GM12878 (cell line): ENCODE data around the gene FAM53B. TPM values are rescaled to one million over a fixed set of nuclear protein-coding genes. Genes with fewer than 3 reads are reported as not detected.

Source experiments
- CBX3 ChIP-seq: fragments of 200-600 bp; sonication (generic); IDR thresholded peaks from 2 replicates; pipeline ENCODE4 v1.6.1; 2016; ENCODE audit warnings: low read depth, borderline replicate concordance
- CTCF ChIP-seq, 3 experiments: IDR thresholded peaks in 2 of 3; conservative IDR thresholded peaks in 1 of 3; 2 replicates each; pipeline ENCODE4 v1.5.1; 2011; ENCODE audit warnings: low read depth in 3 of 3, low read length in 3 of 3, mild to moderate bottlenecking in 3 of 3, control low read depth in 2 of 3, moderate library complexity in 2 of 3, inconsistent platforms in 1 of 3, mixed read lengths in 1 of 3; ENCODE audit not compliant: control insufficient read depth in 2 of 3, insufficient read depth in 1 of 3; ENCODE audit errors: extremely low read depth in 1 of 3
- EP300 ChIP-seq, 2 experiments: fragments of 150-350 bp in 1 of 2; IDR thresholded peaks; 2 replicates each; pipeline ENCODE4 v1.6.1; 2011 to 2012; ENCODE audit warnings: low read depth in 2 of 2, low read length in 2 of 2, borderline replicate concordance in 1 of 2, improper control_type of control experiment in 1 of 2, inconsistent platforms in 1 of 2; ENCODE audit not compliant: control insufficient read depth in 1 of 2
- FOS ChIP-seq: IDR thresholded peaks from 3 replicates; pipeline ENCODE4 v1.6.1; 2011; ENCODE audit warnings: borderline replicate concordance; ENCODE audit not compliant: insufficient read length; ENCODE audit errors: extremely low read depth
- FOXM1 ChIP-seq: IDR thresholded peaks from 2 replicates; pipeline ENCODE4 v1.6.1; 2012; ENCODE audit warnings: low read depth, mild to moderate bottlenecking, inconsistent platforms, low read length, moderate library complexity
- IRF5 ChIP-seq: fragments of 450-650 bp; IDR thresholded peaks from 2 replicates; pipeline ENCODE4 v1.6.1; 2017; ENCODE audit warnings: borderline replicate concordance
- KAT2A ChIP-seq: conservative IDR thresholded peaks from 2 replicates; pipeline ENCODE4 v1.6.1; 2011; ENCODE audit warnings: low read depth, low read length; ENCODE audit not compliant: control insufficient read depth
- LARP7 ChIP-seq: fragments of 450-650 bp; IDR thresholded peaks from 2 replicates; pipeline ENCODE4 v1.6.1; 2017; ENCODE audit warnings: mild to moderate bottlenecking
- MAX ChIP-seq: IDR thresholded peaks from 2 replicates; pipeline ENCODE4 v1.6.1; 2012; ENCODE audit warnings: low read depth, low read length, improper control_type of control experiment
- NFYB ChIP-seq: IDR thresholded peaks from 2 replicates; pipeline ENCODE4 v1.6.1; 2011; ENCODE audit warnings: low read depth, mild to moderate bottlenecking, low read length, improper control_type of control experiment, moderate library complexity; ENCODE audit not compliant: insufficient read depth
- RUNX3 ChIP-seq: IDR thresholded peaks from 2 replicates; pipeline ENCODE4 v1.6.1; 2012; ENCODE audit warnings: low read length, inconsistent platforms
- SMAD1 ChIP-seq: fragments of 450-650 bp; IDR thresholded peaks from 2 replicates; pipeline ENCODE4 v1.6.1; 2018; ENCODE audit warnings: mild to moderate bottlenecking, low read depth; ENCODE audit not compliant: partially characterized antibody
- SP1 ChIP-seq: IDR thresholded peaks from one replicate; pipeline ENCODE4 v1.6.1; 2011; ENCODE audit warnings: low read depth, low read length
- SUPT20H ChIP-seq: IDR thresholded peaks from 2 replicates; pipeline ENCODE4 v1.6.1; 2011; ENCODE audit warnings: low read depth, mild to moderate bottlenecking, low read length, moderate library complexity, borderline replicate concordance; ENCODE audit not compliant: control insufficient read depth
- SUZ12 ChIP-seq: fragments of 200-600 bp; sonication (generic); IDR thresholded peaks from one replicate; pipeline ENCODE4 v1.6.1; 2018; ENCODE audit warnings: antibody characterized with exemption, mild to moderate bottlenecking; ENCODE audit not compliant: unreplicated experiment
- polyA plus RNA-seq, 11 experiments: library from polyadenylated mRNA; depleted of rRNA in 4 of 11; unstranded in 6 of 11; stranded (reverse) in 5 of 11; fragments of >200 nt; fragmentation: Nextera tagmentation in 4 of 11; fragmentation: Illumina TruSeq in 1 of 11; extraction: Ambion mirVana in 4 of 11; extraction: Trizol in 1 of 11; gene quantifications; 1 replicate in 1 of 11; 2 replicates in 10 of 11; pipeline versions ENCODE4 v1.2.1 to v1.2.3, GENCODE V29; 2011 to 2016; ENCODE audit warnings: inconsistent platforms in 2 of 11, missing spikeins in 2 of 11, low read depth in 1 of 11
- total RNA-seq, 4 experiments: library from RNA; depleted of rRNA in 3 of 4; stranded (reverse); fragments of >200 nt in 3 of 4; fragmentation: Illumina TruSeq in 1 of 4; extraction: Trizol in 1 of 4; gene quantifications; 2 replicates each; pipeline versions ENCODE4 v1.2.1 to v1.2.3, GENCODE V29; 2013 to 2021
- TF ChIP-seq, protein P1 (sequence below): fragments of 450-650 bp; formaldehyde crosslinking; IDR thresholded peaks from 2 replicates; pipeline ENCODE4 v1.4.0; 2022; ENCODE audit warnings: mild to moderate bottlenecking, moderate library complexity
- TF ChIP-seq, protein P2 (sequence below): fragments of 450-650 bp; IDR thresholded peaks from 2 replicates; pipeline ENCODE4 v1.6.1; 2016; ENCODE audit warnings: mild to moderate bottlenecking

FAM53B gene
- total and polyA plus RNA-seq, 10 of the 15 experiments (the other 5 are each of a cell fraction or from before 2014, with no cell fraction given): 0.05 to 26.3 (median 8.1) TPM

DNA sequence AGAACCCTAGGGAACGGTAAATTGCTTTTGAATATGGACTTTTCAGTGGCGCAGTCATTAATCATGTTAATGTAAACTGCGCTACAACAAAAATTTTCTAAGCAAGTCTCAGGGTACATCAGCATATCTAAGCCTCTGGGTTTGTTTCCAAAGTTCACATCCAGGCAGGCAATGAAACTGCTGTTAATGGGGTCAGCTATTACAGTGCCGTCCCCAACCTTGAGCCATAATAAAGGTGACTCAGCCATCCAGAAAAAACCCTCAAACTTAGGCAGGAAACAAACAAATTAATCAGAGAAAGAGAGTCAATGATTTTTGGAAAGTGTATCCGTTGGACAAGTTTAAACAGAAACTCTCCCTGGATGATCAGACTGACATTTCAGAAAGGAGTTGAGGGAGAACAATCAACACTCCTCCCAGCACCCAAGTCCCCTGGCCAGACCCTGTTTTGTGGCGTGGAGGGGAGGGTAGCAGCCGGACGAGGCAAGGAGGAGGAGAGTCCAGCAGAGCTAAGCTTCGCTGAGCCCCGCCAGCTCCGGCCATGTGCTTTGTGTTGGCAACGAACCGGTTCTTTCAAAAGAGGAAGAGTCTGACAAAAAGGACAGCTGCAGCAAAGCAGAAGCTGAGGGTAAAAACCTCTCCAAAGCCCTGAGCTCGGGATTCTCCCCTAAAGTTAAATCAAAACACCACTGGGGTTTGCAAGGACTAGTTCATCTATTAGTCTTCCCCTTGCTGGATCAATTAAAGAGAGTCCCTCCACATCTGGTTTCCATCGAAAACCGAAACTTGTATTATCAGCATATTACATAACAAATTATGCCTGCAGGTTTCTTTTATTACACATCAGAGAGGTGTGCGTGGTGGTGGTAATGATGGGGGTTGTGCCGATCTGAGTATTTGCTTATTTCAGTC lies 3.6 kb downstream of the FAM53B start (continued):
- TF ChIP-seq IRF5: no peak
- TF ChIP-seq MAX: peak; percentile 71; the same call in 1 of the 2 replicates
- no peak for TF ChIP-seq CTCF (IDR thresholded peaks at IDR 0.05 in 2 of 3, conservative IDR thresholded peaks at IDR 0.05 in 1 of 3; ENCODE audit: control insufficient read depth in 2 of 3, extremely low read depth in 1 of 3, insufficient read depth in 1 of 3, low read depth in 3 of 3, low read length in 3 of 3)
- TF ChIP-seq SMAD1: no peak
- TF ChIP-seq NFYB: no peak
- peak in 1 of 2 experiments; percentile 13; a peak in 1 of 4 replicates for TF ChIP-seq EP300 (IDR thresholded peaks at IDR 0.05; ENCODE audit: borderline replicate concordance in 1 of 2, control insufficient read depth in 1 of 2, low read depth in 2 of 2, low read length in 2 of 2)
- TF ChIP-seq, protein P1, sequence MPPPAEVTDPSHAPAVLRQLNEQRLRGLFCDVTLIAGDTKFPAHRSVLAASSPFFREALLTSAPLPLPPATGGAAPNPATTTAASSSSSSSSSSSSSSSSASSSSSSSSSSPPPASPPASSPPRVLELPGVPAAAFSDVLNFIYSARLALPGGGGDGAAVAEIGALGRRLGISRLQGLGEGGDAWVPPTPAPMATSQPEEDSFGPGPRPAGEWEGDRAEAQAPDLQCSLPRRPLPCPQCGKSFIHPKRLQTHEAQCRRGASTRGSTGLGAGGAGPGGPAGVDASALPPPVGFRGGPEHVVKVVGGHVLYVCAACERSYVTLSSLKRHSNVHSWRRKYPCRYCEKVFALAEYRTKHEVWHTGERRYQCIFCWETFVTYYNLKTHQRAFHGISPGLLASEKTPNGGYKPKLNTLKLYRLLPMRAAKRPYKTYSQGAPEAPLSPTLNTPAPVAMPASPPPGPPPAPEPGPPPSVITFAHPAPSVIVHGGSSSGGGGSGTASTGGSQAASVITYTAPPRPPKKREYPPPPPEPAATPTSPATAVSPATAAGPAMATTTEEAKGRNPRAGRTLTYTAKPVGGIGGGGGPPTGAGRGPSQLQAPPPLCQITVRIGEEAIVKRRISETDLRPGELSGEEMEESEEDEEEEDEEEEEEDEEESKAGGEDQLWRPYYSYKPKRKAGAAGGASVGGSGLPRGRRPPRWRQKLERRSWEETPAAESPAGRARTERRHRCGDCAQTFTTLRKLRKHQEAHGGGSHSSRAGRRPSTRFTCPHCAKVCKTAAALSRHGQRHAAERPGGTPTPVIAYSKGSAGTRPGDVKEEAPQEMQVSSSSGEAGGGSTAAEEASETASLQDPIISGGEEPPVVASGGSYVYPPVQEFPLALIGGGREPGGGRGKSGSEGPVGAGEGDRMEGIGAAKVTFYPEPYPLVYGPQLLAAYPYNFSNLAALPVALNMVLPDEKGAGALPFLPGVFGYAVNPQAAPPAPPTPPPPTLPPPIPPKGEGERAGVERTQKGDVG: no peak
- no peak for TF ChIP-seq KAT2A
- TF ChIP-seq RUNX3: peak; percentile 58
- no peak for TF ChIP-seq SUZ12
- TF ChIP-seq, protein P2, sequence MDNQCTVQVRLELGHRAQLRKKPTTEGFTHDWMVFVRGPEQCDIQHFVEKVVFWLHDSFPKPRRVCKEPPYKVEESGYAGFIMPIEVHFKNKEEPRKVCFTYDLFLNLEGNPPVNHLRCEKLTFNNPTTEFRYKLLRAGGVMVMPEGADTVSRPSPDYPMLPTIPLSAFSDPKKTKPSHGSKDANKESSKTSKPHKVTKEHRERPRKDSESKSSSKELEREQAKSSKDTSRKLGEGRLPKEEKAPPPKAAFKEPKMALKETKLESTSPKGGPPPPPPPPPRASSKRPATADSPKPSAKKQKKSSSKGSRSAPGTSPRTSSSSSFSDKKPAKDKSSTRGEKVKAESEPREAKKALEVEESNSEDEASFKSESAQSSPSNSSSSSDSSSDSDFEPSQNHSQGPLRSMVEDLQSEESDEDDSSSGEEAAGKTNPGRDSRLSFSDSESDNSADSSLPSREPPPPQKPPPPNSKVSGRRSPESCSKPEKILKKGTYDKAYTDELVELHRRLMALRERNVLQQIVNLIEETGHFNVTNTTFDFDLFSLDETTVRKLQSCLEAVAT: 0 out of 2 replicates have a peak, but pooled peaks have one; percentile 3
- no peak for TF ChIP-seq SUPT20H
- no peak for TF ChIP-seq CBX3
- no peak for TF ChIP-seq FOS
- peak; percentile 30; the same call in 1 of the 2 replicates for TF ChIP-seq FOXM1
- peak; percentile 6 for TF ChIP-seq SP1
- no peak for TF ChIP-seq LARP7
